NCI-H1092 (cell line): Measurements from ENCODE around the gene CBLL2.
A peak's percentile ranks its signal among the peaks of the same experiment; 100 is the strongest.
"Not testable (repeated sequence)": the region's sequence is repeated elsewhere in the genome, so short reads cannot be mapped to it uniquely, and the experiment has no call there.

ENCODE experiments used
- DNase-seq: peaks from one replicate; lab custom pipeline; 2025; lab: John Stamatoyannopoulos, UW

Gene CBLL2, protein sequence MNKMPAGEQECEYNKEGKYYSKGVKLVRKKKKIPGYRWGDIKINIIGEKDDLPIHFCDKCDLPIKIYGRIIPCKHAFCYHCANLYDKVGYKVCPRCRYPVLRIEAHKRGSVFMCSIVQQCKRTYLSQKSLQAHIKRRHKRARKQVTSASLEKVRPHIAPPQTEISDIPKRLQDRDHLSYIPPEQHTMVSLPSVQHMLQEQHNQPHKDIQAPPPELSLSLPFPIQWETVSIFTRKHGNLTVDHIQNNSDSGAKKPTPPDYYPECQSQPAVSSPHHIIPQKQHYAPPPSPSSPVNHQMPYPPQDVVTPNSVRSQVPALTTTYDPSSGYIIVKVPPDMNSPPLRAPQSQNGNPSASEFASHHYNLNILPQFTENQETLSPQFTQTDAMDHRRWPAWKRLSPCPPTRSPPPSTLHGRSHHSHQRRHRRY

GRCh38 chrX:22272613-22273012 lies at the start of gene CBLL2:
Gene CBLL2 (plus strand): TSS chrX:22272913. CDS start chrX:22272992, 79 bp downstream.
- DNase-seq, result no peak

GRCh38 chrX:22234380-22234779 lies 38.3 kb upstream of the CBLL2 start:
- DNase-seq, result no peak

- DNase-seq, result no peak
These were observed 35.2 kb upstream of the CBLL2 start for GRCh38 chrX:22237479-22237878.

DNA sequence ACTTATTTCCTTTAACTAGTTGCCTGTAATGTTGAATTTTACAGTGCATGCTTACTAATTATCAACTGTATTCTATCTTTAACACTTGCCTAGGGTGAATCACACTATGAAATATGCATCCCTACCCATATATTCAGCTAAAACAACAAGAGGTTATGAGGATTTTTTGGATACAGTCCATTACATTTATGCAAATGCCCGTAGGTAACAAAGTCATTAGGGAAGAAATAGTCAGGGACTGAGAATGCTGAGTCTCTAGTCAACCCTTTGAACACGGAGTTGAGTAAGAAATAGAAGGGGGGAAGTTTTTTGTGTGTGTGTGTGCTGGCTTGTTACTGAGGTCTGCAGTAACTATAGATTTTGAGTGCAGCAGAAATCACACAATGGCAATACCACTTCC lies 26.1 kb upstream of the CBLL2 start:
- DNase-seq, result no peak

- no peak for DNase-seq
These were observed 25.5 kb upstream of the CBLL2 start for GRCh38 chrX:22247169-22247568.

GRCh38 chrX:22248401-22248800 lies 24.3 kb upstream of the CBLL2 start:
- no peak for DNase-seq

DNA sequence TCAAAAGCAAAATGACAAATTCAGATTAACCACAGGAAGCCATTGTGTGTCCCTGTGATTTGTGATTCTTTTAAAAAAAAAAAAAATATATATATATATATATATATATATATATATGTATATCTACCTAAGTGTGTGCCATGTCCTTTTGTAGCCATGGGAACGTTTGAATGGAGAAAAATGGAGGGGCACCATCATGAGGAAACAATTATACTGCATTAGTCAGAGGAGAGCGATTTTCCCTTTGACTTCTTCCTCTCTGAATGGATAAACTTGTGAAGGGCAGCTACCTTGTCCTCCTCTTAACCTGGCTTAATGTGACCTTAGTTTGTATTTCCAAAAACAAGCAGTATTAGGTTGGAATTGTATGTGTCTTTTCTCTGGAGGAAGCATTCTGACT lies 23.3 kb upstream of the CBLL2 start:
- DNase-seq, result no peak

GRCh38 chrX:22268706-22269105 lies 4.0 kb upstream of the CBLL2 start:
- DNase-seq, result no peak

DNA sequence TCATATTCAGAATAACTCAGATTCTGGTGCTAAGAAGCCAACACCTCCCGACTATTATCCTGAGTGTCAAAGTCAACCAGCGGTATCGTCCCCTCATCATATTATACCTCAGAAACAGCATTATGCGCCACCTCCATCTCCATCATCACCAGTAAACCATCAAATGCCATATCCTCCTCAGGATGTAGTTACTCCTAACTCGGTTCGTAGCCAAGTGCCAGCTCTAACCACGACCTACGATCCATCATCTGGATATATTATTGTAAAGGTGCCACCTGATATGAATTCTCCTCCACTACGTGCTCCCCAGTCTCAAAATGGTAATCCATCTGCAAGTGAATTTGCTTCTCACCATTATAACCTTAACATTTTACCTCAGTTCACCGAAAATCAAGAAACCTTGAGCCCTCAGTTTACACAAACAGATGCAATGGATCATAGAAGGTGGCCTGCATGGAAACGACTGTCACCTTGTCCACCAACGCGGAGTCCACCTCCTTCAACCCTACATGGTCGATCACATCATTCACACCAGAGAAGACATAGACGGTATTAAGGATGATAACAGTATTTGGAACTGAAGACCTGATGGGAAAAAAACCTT lies 1.1 kb downstream of the CBLL2 start:
- DNase-seq, result no peak

DNA sequence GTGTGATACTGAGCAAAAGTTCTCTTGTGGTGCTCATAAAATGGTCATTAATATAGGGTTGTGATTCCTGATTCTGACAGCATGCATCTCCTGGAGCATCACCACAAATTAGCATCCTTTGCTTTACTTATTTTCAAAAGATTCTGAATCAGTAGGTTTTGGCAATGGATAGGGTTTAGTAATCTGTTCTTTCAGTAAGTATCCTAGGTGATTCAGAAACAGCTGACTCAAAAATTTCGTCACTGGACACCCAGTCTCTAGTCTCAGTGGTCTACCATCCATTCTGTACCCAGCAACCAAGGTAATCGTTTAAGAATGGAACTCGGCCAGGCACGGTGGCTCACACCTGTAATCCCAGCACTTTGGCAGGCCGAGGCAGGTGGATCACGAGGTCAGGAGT lies 4.1 kb downstream of the CBLL2 start:
- DNase-seq, result no peak

GRCh38 chrX:22278375-22278774 lies 5.7 kb downstream of the CBLL2 start:
- DNase-seq, result no peak

DNA sequence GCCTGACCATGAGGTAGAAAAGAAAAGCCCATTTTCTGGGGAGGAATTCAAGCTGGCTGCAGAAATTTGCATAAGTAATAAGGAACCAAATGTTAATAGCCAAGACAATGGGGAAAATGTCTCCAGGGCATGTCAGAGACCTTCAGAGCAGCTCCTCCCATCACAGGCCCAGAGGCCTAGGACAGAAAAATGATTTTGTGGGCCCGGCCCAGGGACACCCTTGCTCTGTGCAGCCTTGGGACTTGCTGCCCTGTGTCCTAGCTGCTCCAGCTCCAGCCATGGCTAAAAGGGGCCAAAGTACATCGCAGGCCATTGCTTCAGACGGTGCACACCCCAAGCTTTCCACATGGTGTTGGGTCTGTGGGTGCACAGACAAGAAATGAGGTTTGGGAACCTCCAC lies 16.5 kb downstream of the CBLL2 start:
- not testable (repeated sequence) for DNase-seq

DNA sequence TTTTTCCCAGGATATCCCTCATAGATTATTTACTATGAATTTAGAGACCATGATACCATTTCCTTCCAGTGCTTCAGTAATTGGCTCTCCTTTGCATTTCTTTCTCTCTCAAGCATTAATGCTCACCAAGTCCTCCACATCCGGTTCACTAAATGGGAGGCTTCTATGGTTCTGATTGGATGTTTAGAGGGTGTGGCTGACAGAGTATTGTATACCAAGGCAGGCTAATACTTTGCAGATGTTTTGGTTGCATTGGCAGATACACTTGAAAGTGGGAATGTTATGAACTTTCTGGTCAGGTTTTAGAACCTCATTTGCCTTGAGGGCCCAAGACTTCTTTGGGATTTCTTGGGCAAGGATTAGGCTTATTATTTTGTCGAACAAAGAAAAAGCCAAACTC lies 24.2 kb downstream of the CBLL2 start:
- no peak for DNase-seq

DNA sequence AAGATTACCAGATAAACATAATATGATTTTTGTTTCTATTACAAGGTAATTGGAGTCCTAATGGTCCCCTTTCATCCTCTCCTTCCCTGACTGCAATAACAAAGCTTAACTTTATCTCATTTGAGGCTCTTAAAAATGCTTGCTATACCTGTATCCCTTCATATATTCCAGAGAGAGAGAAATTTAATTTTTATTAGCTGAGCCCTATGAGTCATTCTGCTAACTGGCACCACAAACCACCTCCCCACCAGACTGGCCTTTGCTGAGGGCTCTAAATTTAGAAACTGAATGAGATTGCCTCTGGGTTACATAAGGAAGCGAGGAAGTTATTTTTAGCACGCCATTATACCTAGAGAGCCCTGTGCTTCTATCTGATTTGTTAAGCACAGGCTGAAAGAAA lies 27.4 kb downstream of the CBLL2 start:
- peak; percentile 65 for DNase-seq

- no peak for DNase-seq
These were observed 38.1 kb downstream of the CBLL2 start for GRCh38 chrX:22310779-22311178.

GRCh38 chrX:22313766-22314165 lies 41.1 kb downstream of the CBLL2 start:
- DNase-seq, result no peak

GRCh38 chrX:22314211-22314610 lies 41.5 kb downstream of the CBLL2 start:
- DNase-seq, result no peak

GRCh38 chrX:22314692-22315091 lies 42.0 kb downstream of the CBLL2 start:
- no peak for DNase-seq

DNA sequence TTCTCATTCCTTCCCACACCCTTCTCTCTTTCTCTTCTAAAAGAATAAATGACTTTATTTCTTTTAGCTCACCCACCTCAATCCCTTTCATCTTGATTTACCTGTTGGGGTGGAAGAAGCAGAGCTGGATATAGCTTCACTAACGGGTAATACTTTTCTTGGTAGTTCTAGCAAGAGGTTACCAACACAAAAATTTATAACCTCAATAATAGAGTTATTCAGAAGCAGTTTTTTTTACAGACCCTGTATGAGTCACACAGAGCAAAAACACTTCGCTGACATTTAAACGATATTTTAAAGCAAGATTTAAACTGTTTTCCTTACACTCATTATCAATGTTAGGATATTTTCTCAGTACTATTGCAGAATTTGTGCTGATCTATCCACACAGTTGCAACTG lies 42.4 kb downstream of the CBLL2 start:
- no peak for DNase-seq

DNA sequence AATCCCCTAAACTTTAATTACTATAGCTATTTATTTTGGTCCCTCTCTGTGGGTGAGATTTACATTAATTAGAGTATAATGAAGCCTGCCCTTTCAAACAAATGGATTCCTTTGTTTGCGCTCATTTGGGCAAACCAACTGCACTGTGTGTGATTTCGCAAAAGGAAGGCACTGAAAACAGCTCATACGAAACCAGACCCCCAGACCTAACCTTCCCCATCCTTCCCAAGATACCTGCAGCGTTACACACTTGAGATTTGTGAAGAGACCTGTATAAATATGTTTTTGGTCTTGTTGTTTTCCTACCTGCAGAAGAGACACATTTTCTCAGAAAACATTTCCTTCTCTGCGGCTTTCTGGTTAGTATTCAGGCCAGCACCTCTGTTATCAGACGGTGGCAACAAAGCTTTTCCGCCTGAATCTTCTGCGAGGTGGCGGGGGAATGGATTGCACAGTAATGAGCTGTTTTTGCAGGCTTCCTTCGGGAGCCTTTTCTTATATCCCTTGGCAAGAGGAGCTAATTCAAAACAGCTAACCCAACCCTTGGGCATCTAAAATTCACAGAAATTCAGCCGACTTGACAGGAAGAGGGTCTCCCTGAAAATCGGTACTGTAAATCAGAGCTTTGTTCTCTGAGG lies 47.6 kb downstream of the CBLL2 start:
- DNase-seq, result no peak

GRCh38 chrX:22323541-22323940 lies 50.8 kb downstream of the CBLL2 start:
- DNase-seq, result no peak
